ENCODE data around the gene BTNL2.

Gene BTNL2

DNA sequence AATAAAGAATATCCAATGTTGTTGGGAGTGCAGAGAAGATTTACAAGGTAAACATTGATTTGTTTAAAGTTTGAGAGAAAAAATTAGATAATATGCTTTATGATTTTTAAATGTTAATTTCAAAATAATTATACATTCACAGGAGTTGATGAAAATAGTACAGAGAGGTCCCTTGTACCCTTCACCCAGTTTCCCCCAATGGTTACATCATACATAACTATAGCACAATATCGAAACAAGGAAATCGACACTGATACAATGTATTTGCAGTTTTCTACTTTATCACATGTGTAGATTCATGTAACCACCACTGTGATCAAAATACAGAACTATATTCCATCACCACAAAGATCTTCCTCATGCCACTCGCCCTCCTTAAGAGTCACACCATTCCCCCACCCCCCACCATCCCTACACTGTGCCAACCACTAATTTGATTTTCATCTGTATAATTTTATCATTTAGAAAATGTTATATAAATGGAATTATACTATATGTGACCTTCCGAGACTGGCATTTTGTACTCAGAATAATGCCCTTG, 21.0 kb upstream of the BTNL2 start:
- CTCF ChIA-PET: no interaction called here
- Histone ChIP-seq H3K4me1 (ENCODE audit: control insufficient read depth, insufficient read depth, low read length) (no peaks in the 10 kb centered on the region), H3K27ac (ENCODE audit: extremely low read depth, low read depth, low read length) (no peak overlapping the region), H3K36me3 (ENCODE audit: control insufficient read depth in 2 of 2, insufficient read depth in 1 of 2, low read length in 2 of 2) (no peaks in the 10 kb centered on the region), H3K9me3 (ENCODE audit: control insufficient read depth, insufficient read depth, low read depth, low read length) (no peaks in the 10 kb centered on the region), H3K4me3 (ENCODE audit: low read depth, low read length) (no peak overlapping the region)
- TF ChIP-seq ZNF391 (tag by site-specific recombination; IDR thresholded peaks at IDR 0.05; ENCODE audit: borderline replicate concordance, low read depth) (no peak), ZSCAN30 (tag by site-specific recombination; IDR thresholded peaks at IDR 0.05) (no peak), HOXC10 (CRISPR knock-in tag; IDR thresholded peaks at IDR 0.05) (no peak), ZNF610 (tag by site-specific recombination; IDR thresholded peaks at IDR 0.05; ENCODE audit: borderline replicate concordance) (no peak), SCRT1 (tag by site-specific recombination; IDR thresholded peaks at IDR 0.05; ENCODE audit: borderline replicate concordance) (no peak), ZNF121 (tag by site-specific recombination; IDR thresholded peaks at IDR 0.05) (no peak), ZNF529 (tag by site-specific recombination; IDR thresholded peaks at IDR 0.05; ENCODE audit: insufficient replicate concordance) (peak; percentile 95), ZNF426 (tag by site-specific recombination; IDR thresholded peaks at IDR 0.05) (no peak)
- TF ChIP-seq, protein P1, sequence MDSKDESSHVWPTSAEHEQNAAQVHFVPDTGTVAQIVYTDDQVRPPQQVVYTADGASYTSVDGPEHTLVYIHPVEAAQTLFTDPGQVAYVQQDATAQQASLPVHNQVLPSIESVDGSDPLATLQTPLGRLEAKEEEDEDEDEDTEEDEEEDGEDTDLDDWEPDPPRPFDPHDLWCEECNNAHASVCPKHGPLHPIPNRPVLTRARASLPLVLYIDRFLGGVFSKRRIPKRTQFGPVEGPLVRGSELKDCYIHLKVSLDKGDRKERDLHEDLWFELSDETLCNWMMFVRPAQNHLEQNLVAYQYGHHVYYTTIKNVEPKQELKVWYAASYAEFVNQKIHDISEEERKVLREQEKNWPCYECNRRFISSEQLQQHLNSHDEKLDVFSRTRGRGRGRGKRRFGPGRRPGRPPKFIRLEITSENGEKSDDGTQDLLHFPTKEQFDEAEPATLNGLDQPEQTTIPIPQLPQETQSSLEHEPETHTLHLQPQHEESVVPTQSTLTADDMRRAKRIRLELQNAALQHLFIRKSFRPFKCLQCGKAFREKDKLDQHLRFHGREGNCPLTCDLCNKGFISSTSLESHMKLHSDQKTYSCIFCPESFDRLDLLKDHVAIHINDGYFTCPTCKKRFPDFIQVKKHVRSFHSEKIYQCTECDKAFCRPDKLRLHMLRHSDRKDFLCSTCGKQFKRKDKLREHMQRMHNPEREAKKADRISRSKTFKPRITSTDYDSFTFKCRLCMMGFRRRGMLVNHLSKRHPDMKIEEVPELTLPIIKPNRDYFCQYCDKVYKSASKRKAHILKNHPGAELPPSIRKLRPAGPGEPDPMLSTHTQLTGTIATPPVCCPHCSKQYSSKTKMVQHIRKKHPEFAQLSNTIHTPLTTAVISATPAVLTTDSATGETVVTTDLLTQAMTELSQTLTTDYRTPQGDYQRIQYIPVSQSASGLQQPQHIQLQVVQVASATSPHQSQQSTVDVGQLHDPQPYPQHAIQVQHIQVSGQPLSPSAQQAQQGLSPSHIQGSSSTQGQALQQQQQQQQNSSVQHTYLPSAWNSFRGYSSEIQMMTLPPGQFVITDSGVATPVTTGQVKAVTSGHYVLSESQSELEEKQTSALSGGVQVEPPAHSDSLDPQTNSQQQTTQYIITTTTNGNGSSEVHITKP (tag by site-specific recombination; IDR thresholded peaks at IDR 0.05): no peak
- POLR2A ChIA-PET: no interaction called here

DNA sequence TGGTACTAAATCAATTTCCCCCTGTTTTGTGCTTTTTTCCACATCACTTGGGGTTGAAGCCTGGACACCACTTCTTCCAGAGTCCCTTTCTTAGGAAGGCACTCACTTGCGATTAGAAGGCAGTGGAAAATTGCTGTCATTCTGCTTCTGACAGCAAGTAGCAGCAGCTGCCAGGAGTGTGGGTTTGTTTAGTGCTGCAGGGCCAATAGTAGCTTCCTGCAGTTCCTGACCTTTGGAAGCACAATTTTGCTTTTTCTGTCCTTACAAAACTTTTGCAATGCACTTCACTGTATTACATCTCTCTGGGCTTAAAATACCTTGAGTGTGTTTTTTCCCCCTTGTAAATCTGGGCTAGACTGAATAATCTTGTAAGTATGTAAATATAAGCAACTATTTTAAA, 20.2 kb upstream of the BTNL2 start:
- H3K4me1 ChIP-seq (ENCODE audit: control insufficient read depth, insufficient read depth, low read length): no peaks in the 10 kb centered on the region
- no peak overlapping the region for H3K4me3 ChIP-seq (ENCODE audit: low read depth, low read length)
- ChIA-PET CTCF (interaction anchor here (1.2 to 4.7 kb wide), 4 partner anchors 10 to 273 kb away, joined by 4 to 48 read pairs (median 6); no protein-coding TSS in a partner anchor), POLR2A (no interaction called here)
- H3K27ac ChIP-seq (ENCODE audit: extremely low read depth, low read depth, low read length): no peak overlapping the region
- H3K36me3 ChIP-seq (ENCODE audit: control insufficient read depth in 2 of 2, insufficient read depth in 1 of 2, low read length in 2 of 2): no peaks in the 10 kb centered on the region
- no peak for TF ChIP-seq ZNF341 (tag by site-specific recombination; IDR thresholded peaks at IDR 0.05; ENCODE audit: low read depth)
- no peak for TF ChIP-seq SP3 (tag by site-specific recombination; IDR thresholded peaks at IDR 0.05)
- TF ChIP-seq, protein P2, sequence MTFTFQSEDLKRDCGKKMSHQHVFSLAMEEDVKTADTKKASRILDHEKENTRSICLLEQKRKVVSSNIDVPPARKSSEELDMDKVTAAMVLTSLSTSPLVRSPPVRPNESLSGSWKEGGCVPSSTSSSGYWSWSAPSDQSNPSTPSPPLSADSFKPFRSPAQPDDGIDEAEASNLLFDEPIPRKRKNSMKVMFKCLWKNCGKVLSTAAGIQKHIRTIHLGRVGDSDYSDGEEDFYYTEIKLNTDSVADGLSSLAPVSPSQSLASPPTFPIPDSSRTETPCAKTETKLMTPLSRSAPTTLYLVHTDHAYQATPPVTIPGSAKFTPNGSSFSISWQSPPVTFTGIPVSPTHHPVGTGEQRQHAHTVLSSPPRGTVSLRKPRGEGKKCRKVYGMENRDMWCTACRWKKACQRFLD (tag by site-specific recombination; IDR thresholded peaks at IDR 0.05): no peak
- H3K9me3 ChIP-seq (ENCODE audit: control insufficient read depth, insufficient read depth, low read depth, low read length): no peaks in the 10 kb centered on the region

DNA sequence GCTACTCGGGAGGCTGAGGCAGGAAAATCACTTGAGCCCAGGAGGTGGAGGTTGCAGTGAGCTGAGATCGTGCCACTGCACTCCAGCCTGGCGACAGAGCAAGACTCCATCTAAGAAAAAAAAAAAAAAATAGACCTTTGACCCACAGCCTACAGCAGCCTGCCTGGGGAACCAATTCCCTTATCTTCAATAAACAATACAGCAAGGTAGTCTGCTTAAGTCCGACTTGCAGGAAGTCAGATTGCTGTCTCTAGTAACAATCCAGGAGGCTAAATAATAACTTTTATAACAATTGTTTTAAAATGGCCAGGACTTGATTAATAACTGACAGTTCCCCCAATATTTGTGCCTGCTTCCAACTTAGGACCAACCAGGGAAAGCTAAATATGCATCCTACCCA, 19.4 kb upstream of the BTNL2 start:
- CTCF ChIA-PET: interaction anchor here (0.8 to 4.7 kb wide), 5 partner anchors 9 to 442 kb away, joined by 3 to 48 read pairs (median 5); no protein-coding TSS in a partner anchor
- Histone ChIP-seq H3K27ac (ENCODE audit: extremely low read depth, low read depth, low read length) (no peak overlapping the region), H3K9me3 (ENCODE audit: control insufficient read depth, insufficient read depth, low read depth, low read length) (no peaks in the 10 kb centered on the region), H3K4me1 (ENCODE audit: control insufficient read depth, insufficient read depth, low read length) (no peaks in the 10 kb centered on the region), H3K36me3 (ENCODE audit: control insufficient read depth in 2 of 2, insufficient read depth in 1 of 2, low read length in 2 of 2) (no peaks in the 10 kb centered on the region), H3K4me3 (ENCODE audit: low read depth, low read length) (no peak overlapping the region)
- POLR2A ChIA-PET: no interaction called here
- no peak for TF ChIP-seq ZNF416 (tag by site-specific recombination; IDR thresholded peaks at IDR 0.05)
- TF ChIP-seq ZNF341 (tag by site-specific recombination; IDR thresholded peaks at IDR 0.05; ENCODE audit: low read depth): no peak
- no peak for TF ChIP-seq ZNF114 (tag by site-specific recombination; IDR thresholded peaks at IDR 0.05)
- no peak for TF ChIP-seq ZBTB8A (tag by site-specific recombination; IDR thresholded peaks at IDR 0.05)
- TF ChIP-seq TRIM28 (IDR thresholded peaks at IDR 0.05; ENCODE audit: borderline replicate concordance, low read length): no peak
- TF ChIP-seq WT1 (tag by site-specific recombination; IDR thresholded peaks at IDR 0.05): no peak
- no peak for TF ChIP-seq ZNF48 (tag by site-specific recombination; IDR thresholded peaks at IDR 0.05)
- no peak for TF ChIP-seq ZNF354C (tag by site-specific recombination; IDR thresholded peaks at IDR 0.05; ENCODE audit: borderline replicate concordance, low read depth)
- TF ChIP-seq ZXDB (tag by site-specific recombination; IDR thresholded peaks at IDR 0.05): no peak
- no peak for TF ChIP-seq HOXD13 (CRISPR knock-in tag; IDR thresholded peaks at IDR 0.05; ENCODE audit: borderline replicate concordance)
- TF ChIP-seq, protein P3, sequence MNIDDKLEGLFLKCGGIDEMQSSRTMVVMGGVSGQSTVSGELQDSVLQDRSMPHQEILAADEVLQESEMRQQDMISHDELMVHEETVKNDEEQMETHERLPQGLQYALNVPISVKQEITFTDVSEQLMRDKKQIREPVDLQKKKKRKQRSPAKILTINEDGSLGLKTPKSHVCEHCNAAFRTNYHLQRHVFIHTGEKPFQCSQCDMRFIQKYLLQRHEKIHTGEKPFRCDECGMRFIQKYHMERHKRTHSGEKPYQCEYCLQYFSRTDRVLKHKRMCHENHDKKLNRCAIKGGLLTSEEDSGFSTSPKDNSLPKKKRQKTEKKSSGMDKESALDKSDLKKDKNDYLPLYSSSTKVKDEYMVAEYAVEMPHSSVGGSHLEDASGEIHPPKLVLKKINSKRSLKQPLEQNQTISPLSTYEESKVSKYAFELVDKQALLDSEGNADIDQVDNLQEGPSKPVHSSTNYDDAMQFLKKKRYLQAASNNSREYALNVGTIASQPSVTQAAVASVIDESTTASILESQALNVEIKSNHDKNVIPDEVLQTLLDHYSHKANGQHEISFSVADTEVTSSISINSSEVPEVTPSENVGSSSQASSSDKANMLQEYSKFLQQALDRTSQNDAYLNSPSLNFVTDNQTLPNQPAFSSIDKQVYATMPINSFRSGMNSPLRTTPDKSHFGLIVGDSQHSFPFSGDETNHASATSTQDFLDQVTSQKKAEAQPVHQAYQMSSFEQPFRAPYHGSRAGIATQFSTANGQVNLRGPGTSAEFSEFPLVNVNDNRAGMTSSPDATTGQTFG (tag by site-specific recombination; IDR thresholded peaks at IDR 0.05; ENCODE audit: borderline replicate concordance): no peak
- no peak for TF ChIP-seq ZNF391 (tag by site-specific recombination; IDR thresholded peaks at IDR 0.05; ENCODE audit: borderline replicate concordance, low read depth)
- no peak for TF ChIP-seq MZF1 (tag by site-specific recombination; IDR thresholded peaks at IDR 0.05; ENCODE audit: borderline replicate concordance)
- TF ChIP-seq BCL11B (tag by site-specific recombination; IDR thresholded peaks at IDR 0.05; ENCODE audit: low read depth): no peak
- no peak for TF ChIP-seq REPIN1 (tag by site-specific recombination; IDR thresholded peaks at IDR 0.05; ENCODE audit: low read depth)
- no peak for TF ChIP-seq GLI4 (tag by site-specific recombination; IDR thresholded peaks at IDR 0.05)

Data from HEK293 (cell line).